AG09309 (cell line): ENCODE measurements around the gene BIRC5.
"Not testable (repeated sequence)": the region's sequence is repeated elsewhere in the genome, so short reads cannot be mapped to it uniquely, and the experiment has no call there.

ENCODE experiments used
- DNase-seq: peaks from one replicate; pipeline ENCODE4 v3.0.0-alpha.2; 2010; ENCODE audit warnings: low read depth
- H3K4me3 ChIP-seq: 2 replicates; pipeline ENCODE4 v1.5.1; 2011; ENCODE audit warnings: mild to moderate bottlenecking, low read depth, low read length, moderate library complexity; ENCODE audit not compliant: control insufficient read depth
- CTCF ChIP-seq: IDR thresholded peaks from 2 replicates; pipeline ENCODE4 v1.5.1; 2011; ENCODE audit warnings: mild to moderate bottlenecking, low read depth, low read length, inconsistent platforms; ENCODE audit not compliant: insufficient read depth, control insufficient read depth; ENCODE audit errors: missing control alignments

Gene BIRC5

GRCh38 chr17:78230252-78230962, 16.4 kb downstream of the BIRC5 start:
- H3K4me3 ChIP-seq = no peak overlapping the region
- no peak for DNase-seq
- TF ChIP-seq CTCF = no peak

GRCh38 chr17:78230996-78231935, 17.2 kb downstream of the BIRC5 start, which contains the start of gene TMEM235:
TMEM235 (plus strand) TSS chr17:78231631; CDS start chr17:78232024, 393 bp downstream.
- DNase-seq = no peak
- H3K4me3 ChIP-seq = no peak within 1 kb of the TSS
- no peak for TF ChIP-seq CTCF

GRCh38 chr17:78231991-78232858, 18.2 kb downstream of the BIRC5 start:
- DNase-seq = no peak
- no peak overlapping the region for H3K4me3 ChIP-seq
- no peak for TF ChIP-seq CTCF

GRCh38 chr17:78232859-78233173, 18.8 kb downstream of the BIRC5 start:
- no peak for TF ChIP-seq CTCF
- no peak for DNase-seq
- H3K4me3 ChIP-seq = no peak overlapping the region

- H3K4me3 ChIP-seq = no peak overlapping the region
- no peak for DNase-seq
- TF ChIP-seq CTCF = no peak
Observed at GRCh38 chr17:78233678-78234077, 19.6 kb downstream of the BIRC5 start.

GRCh38 chr17:78234261-78234865, 20.3 kb downstream of the BIRC5 start:
- no peak for TF ChIP-seq CTCF
- DNase-seq = no peak
- H3K4me3 ChIP-seq = no peak overlapping the region

- H3K4me3 ChIP-seq, DNase-seq: not testable (repeated sequence)
Observed at GRCh38 chr17:78235022-78235421, 21.0 kb downstream of the BIRC5 start.
